Measurements from ENCODE around the gene PRKD3.

- TF ChIP-seq, protein P1, sequence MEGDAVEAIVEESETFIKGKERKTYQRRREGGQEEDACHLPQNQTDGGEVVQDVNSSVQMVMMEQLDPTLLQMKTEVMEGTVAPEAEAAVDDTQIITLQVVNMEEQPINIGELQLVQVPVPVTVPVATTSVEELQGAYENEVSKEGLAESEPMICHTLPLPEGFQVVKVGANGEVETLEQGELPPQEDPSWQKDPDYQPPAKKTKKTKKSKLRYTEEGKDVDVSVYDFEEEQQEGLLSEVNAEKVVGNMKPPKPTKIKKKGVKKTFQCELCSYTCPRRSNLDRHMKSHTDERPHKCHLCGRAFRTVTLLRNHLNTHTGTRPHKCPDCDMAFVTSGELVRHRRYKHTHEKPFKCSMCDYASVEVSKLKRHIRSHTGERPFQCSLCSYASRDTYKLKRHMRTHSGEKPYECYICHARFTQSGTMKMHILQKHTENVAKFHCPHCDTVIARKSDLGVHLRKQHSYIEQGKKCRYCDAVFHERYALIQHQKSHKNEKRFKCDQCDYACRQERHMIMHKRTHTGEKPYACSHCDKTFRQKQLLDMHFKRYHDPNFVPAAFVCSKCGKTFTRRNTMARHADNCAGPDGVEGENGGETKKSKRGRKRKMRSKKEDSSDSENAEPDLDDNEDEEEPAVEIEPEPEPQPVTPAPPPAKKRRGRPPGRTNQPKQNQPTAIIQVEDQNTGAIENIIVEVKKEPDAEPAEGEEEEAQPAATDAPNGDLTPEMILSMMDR (IDR thresholded peaks at IDR 0.05), result no peak
- no peak for TF ChIP-seq POLR2AphosphoS5 (IDR thresholded peaks at IDR 0.05)
- no peak for TF ChIP-seq POLR2A (IDR thresholded peaks at IDR 0.05)
- TF ChIP-seq EP300 (IDR thresholded peaks at IDR 0.05), result no peak
Observed at GRCh38 chr2:37355735-37356134, 31.1 kb upstream of the PRKD3 start.

All from gastroesophageal sphincter (tissue), 3 donors.